ENCODE results near the gene CHST9. TPM values are rescaled to one million over a fixed set of nuclear protein-coding genes. Genes with fewer than 3 reads are reported as not detected.

The CHST9 gene
- polyA plus RNA-seq, 1 donor: 11.1 TPM

- Histone ChIP-seq H3K27ac (ENCODE audit: low read length) (no peak overlapping the region), H3K27me3 (ENCODE audit: control insufficient read depth, insufficient read depth, low read length) (no peaks in the 10 kb centered on the region), H3K4me3 (ENCODE audit: low read length) (no peak overlapping the region), H3K9me3 (ENCODE audit: control insufficient read depth, low read depth, low read length) (no peaks in the 10 kb centered on the region), H3K36me3 (ENCODE audit: control insufficient read depth, insufficient read depth, low read length) (no peaks in the 10 kb centered on the region), H3K4me1 (ENCODE audit: control insufficient read depth, insufficient read depth, low read length) (no peaks in the 10 kb centered on the region)
- WGBS (ENCODE audit: insufficient coverage, low lambda C conversion rate): no CpG with 5 or more reads among the region's 1 CpG
- no peak for DNase-seq
These were observed 28.1 kb upstream of the CHST9 start for GRCh38 chr18:27213123-27213717.

- no peak for DNase-seq
- WGBS (ENCODE audit: insufficient coverage, low lambda C conversion rate): no CpG with 5 or more reads among the region's 1 CpG
These were observed 26.5 kb upstream of the CHST9 start for GRCh38 chr18:27211569-27211968.

GRCh38 chr18:27206411-27206810, 21.3 kb upstream of the CHST9 start:
- no peaks in the 10 kb centered on the region for H3K4me1 ChIP-seq (ENCODE audit: control insufficient read depth, insufficient read depth, low read length)
- H3K4me3 ChIP-seq (ENCODE audit: low read length): no peak overlapping the region
- H3K27me3 ChIP-seq (ENCODE audit: control insufficient read depth, insufficient read depth, low read length): no peaks in the 10 kb centered on the region
- H3K36me3 ChIP-seq (ENCODE audit: control insufficient read depth, insufficient read depth, low read length): no peaks in the 10 kb centered on the region
- no peaks in the 10 kb centered on the region for H3K9me3 ChIP-seq (ENCODE audit: control insufficient read depth, low read depth, low read length)
- peak overlapping the region; percentile 72 for H3K27ac ChIP-seq (ENCODE audit: low read length)
- WGBS (ENCODE audit: insufficient coverage, low lambda C conversion rate): no CpG with 5 or more reads among the region's 3 CpGs
- peak; percentile 79 to 88 for DNase-seq

More at GRCh38 chr18:27211569-27211968, 26.5 kb upstream of the CHST9 start:
- no peak overlapping the region for H3K27ac ChIP-seq (ENCODE audit: low read length)
- H3K9me3 ChIP-seq (ENCODE audit: control insufficient read depth, low read depth, low read length): no peaks in the 10 kb centered on the region
- no peaks in the 10 kb centered on the region for H3K36me3 ChIP-seq (ENCODE audit: control insufficient read depth, insufficient read depth, low read length)
- no peaks in the 10 kb centered on the region for H3K4me1 ChIP-seq (ENCODE audit: control insufficient read depth, insufficient read depth, low read length)
- no peaks in the 10 kb centered on the region for H3K27me3 ChIP-seq (ENCODE audit: control insufficient read depth, insufficient read depth, low read length)
- no peak overlapping the region for H3K4me3 ChIP-seq (ENCODE audit: low read length)

GRCh38 chr18:27202741-27203140, 17.6 kb upstream of the CHST9 start:
- Histone ChIP-seq H3K4me3 (ENCODE audit: low read length) (no peak overlapping the region), H3K4me1 (ENCODE audit: control insufficient read depth, insufficient read depth, low read length) (peaks cover 2% of the 10 kb centered on the region), H3K27ac (ENCODE audit: low read length) (no peak overlapping the region), H3K36me3 (ENCODE audit: control insufficient read depth, insufficient read depth, low read length) (no peaks in the 10 kb centered on the region), H3K27me3 (ENCODE audit: control insufficient read depth, insufficient read depth, low read length) (no peaks in the 10 kb centered on the region), H3K9me3 (ENCODE audit: control insufficient read depth, low read depth, low read length) (no peaks in the 10 kb centered on the region)
- WGBS (ENCODE audit: insufficient coverage, low lambda C conversion rate): no CpG with 5 or more reads among the region's 2 CpGs
- DNase-seq: no peak

GRCh38 chr18:27198036-27198435, 12.9 kb upstream of the CHST9 start:
- peak; percentile 45 to 84 for DNase-seq
- peaks cover 9% of the 10 kb centered on the region for H3K4me1 ChIP-seq (ENCODE audit: control insufficient read depth, insufficient read depth, low read length)
- no peaks in the 10 kb centered on the region for H3K36me3 ChIP-seq (ENCODE audit: control insufficient read depth, insufficient read depth, low read length)
- no peaks in the 10 kb centered on the region for H3K27me3 ChIP-seq (ENCODE audit: control insufficient read depth, insufficient read depth, low read length)
- H3K27ac ChIP-seq (ENCODE audit: low read length): peak overlapping the region; percentile 21
- no peak overlapping the region for H3K4me3 ChIP-seq (ENCODE audit: low read length)
- H3K9me3 ChIP-seq (ENCODE audit: control insufficient read depth, low read depth, low read length): no peaks in the 10 kb centered on the region
- 0% methylated on average over 2 of the region's 3 CpGs for WGBS (ENCODE audit: insufficient coverage, low lambda C conversion rate)

- peaks cover 4% of the 10 kb centered on the region for H3K4me1 ChIP-seq (ENCODE audit: control insufficient read depth, insufficient read depth, low read length)
- no peak overlapping the region for H3K4me3 ChIP-seq (ENCODE audit: low read length)
- H3K9me3 ChIP-seq (ENCODE audit: control insufficient read depth, low read depth, low read length): no peaks in the 10 kb centered on the region
- no peak overlapping the region for H3K27ac ChIP-seq (ENCODE audit: low read length)
- no peaks in the 10 kb centered on the region for H3K36me3 ChIP-seq (ENCODE audit: control insufficient read depth, insufficient read depth, low read length)
- no CpG with 5 or more reads among the region's 1 CpG for WGBS (ENCODE audit: insufficient coverage, low lambda C conversion rate)
- peaks cover 18% of the 10 kb centered on the region for H3K27me3 ChIP-seq (ENCODE audit: control insufficient read depth, insufficient read depth, low read length)
- no peak for DNase-seq
These were observed 3.2 kb upstream of the CHST9 start for GRCh38 chr18:27188309-27188708.

GRCh38 chr18:27185897-27186296, 789 bp upstream of the CHST9 start:
- no peaks in the 10 kb centered on the region for H3K9me3 ChIP-seq (ENCODE audit: control insufficient read depth, low read depth, low read length)
- no peak overlapping the region for H3K27ac ChIP-seq (ENCODE audit: low read length)
- no CpG with 5 or more reads among the region's 4 CpGs for WGBS (ENCODE audit: insufficient coverage, low lambda C conversion rate)
- no peak overlapping the region for H3K4me3 ChIP-seq (ENCODE audit: low read length)
- DNase-seq: no peak
- H3K27me3 ChIP-seq (ENCODE audit: control insufficient read depth, insufficient read depth, low read length): peaks cover 18% of the 10 kb centered on the region
- H3K36me3 ChIP-seq (ENCODE audit: control insufficient read depth, insufficient read depth, low read length): no peaks in the 10 kb centered on the region
- H3K4me1 ChIP-seq (ENCODE audit: control insufficient read depth, insufficient read depth, low read length): peaks cover 4% of the 10 kb centered on the region

- peak in 1 of 2 donors; percentile 37 for DNase-seq
- no peak overlapping the region for H3K27ac ChIP-seq (ENCODE audit: low read length)
These were observed 738 bp downstream of the CHST9 start for GRCh38 chr18:27184115-27185024.

GRCh38 chr18:27181726-27182125, 3.4 kb downstream of the CHST9 start:
- peaks cover 18% of the 10 kb centered on the region for H3K27me3 ChIP-seq (ENCODE audit: control insufficient read depth, insufficient read depth, low read length)
- no CpG with 5 or more reads among the region's 1 CpG for WGBS (ENCODE audit: insufficient coverage, low lambda C conversion rate)
- no peak overlapping the region for H3K4me3 ChIP-seq (ENCODE audit: low read length)
- peaks cover 4% of the 10 kb centered on the region for H3K4me1 ChIP-seq (ENCODE audit: control insufficient read depth, insufficient read depth, low read length)
- no peaks in the 10 kb centered on the region for H3K9me3 ChIP-seq (ENCODE audit: control insufficient read depth, low read depth, low read length)
- no peaks in the 10 kb centered on the region for H3K36me3 ChIP-seq (ENCODE audit: control insufficient read depth, insufficient read depth, low read length)
- H3K27ac ChIP-seq (ENCODE audit: low read length): no peak overlapping the region
- DNase-seq: no peak

More at GRCh38 chr18:27184115-27185024, 738 bp downstream of the CHST9 start:
- Histone ChIP-seq H3K27me3 (ENCODE audit: control insufficient read depth, insufficient read depth, low read length) (peaks cover 18% of the 10 kb centered on the region), H3K4me1 (ENCODE audit: control insufficient read depth, insufficient read depth, low read length) (peaks cover 4% of the 10 kb centered on the region), H3K36me3 (ENCODE audit: control insufficient read depth, insufficient read depth, low read length) (no peaks in the 10 kb centered on the region), H3K9me3 (ENCODE audit: control insufficient read depth, low read depth, low read length) (no peaks in the 10 kb centered on the region), H3K4me3 (ENCODE audit: low read length) (peak overlapping the region; percentile 30)
- no CpG with 5 or more reads among the region's 33 CpGs for WGBS (ENCODE audit: insufficient coverage, low lambda C conversion rate)

GRCh38 chr18:27178424-27178823, 6.7 kb downstream of the CHST9 start:
- DNase-seq: no peak

More at GRCh38 chr18:27178424-27178823, 6.7 kb downstream of the CHST9 start:
- Histone ChIP-seq H3K9me3 (ENCODE audit: control insufficient read depth, low read depth, low read length) (no peaks in the 10 kb centered on the region), H3K4me1 (ENCODE audit: control insufficient read depth, insufficient read depth, low read length) (no peaks in the 10 kb centered on the region), H3K27ac (ENCODE audit: low read length) (no peak overlapping the region), H3K36me3 (ENCODE audit: control insufficient read depth, insufficient read depth, low read length) (no peaks in the 10 kb centered on the region), H3K4me3 (ENCODE audit: low read length) (no peak overlapping the region), H3K27me3 (ENCODE audit: control insufficient read depth, insufficient read depth, low read length) (no peaks in the 10 kb centered on the region)
